ENCODE measurements around the gene MOB3B. TPM values are rescaled to one million over a fixed set of nuclear protein-coding genes. Genes with fewer than 3 reads are reported as not detected.

MOB3B gene
- total and polyA plus RNA-seq, 10 of the 15 experiments (the other 5 are each of a cell fraction or from before 2014, with no cell fraction given), result 0.44 to 2.7 (median 0.91) TPM

DNA sequence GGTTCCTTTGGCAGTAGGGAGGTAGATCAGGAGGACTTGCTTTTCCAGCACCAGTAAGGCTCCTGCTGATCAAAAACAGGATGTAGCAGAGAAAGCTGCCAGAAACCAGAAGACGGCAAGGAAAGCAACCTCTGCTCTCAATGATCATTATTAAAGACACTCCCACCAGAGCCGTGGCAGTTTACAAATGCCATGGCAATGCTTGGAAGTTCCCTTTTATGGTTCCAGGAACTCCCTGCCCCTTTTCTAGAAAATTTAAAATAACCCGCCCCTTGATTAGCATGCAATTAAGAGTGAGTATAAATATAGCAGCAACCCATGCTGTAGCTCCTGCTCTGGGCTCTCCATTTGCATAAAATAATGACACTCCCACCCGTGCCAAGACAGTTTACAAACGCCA lies 248.8 kb downstream of the MOB3B start (continued):
- TF ChIP-seq NR2C2 (IDR thresholded peaks at IDR 0.05; ENCODE audit: borderline replicate concordance, control insufficient read depth, insufficient read length, low read depth) (no peak), RCOR1 (conservative IDR thresholded peaks at IDR 0.05; ENCODE audit: low read depth, low read length) (no peak), ZBTB33 (IDR thresholded peaks at IDR 0.05) (no peak)

- H3K27ac ChIP-seq (ENCODE audit: control insufficient read depth, insufficient read depth), result no peak overlapping the region
- 36% methylated on average over 16 of the region's 16 CpGs for WGBS (ENCODE audit: insufficient coverage, insufficient replicate concordance, low lambda C conversion rate, missing lambda C conversion rate)
- no peak for ATAC-seq
- ChIA-PET POLR2A (no interaction called here), CTCF (interaction anchor here (0.9 to 1.9 kb wide), 6 partner anchors 7 to 249 kb away, joined by 3 to 10 read pairs (median 4); no protein-coding TSS in a partner anchor), SMC1A (ENCODE audit: uncharacterized antibody, unreplicated experiment) (interaction anchor here (0.9 to 1.5 kb wide), 2 partner anchors 11 to 248 kb away, joined by 3 to 6 read pairs; no protein-coding TSS in a partner anchor), RAD21 (ENCODE audit: unreplicated experiment) (no interaction called here)
- no peaks in the 10 kb centered on the region; a peak in 1 of 4 replicates for H3K27me3 ChIP-seq (replicated peaks in 1 of 2; ENCODE audit: control insufficient read depth in 2 of 2, insufficient read depth in 2 of 2, low read length in 1 of 2)
- no peak for DNase-seq (ENCODE audit: low read depth, low spot score)
- no peaks in the 10 kb centered on the region for H3K4me1 ChIP-seq (ENCODE audit: control insufficient read depth, insufficient read depth, low read length)
- H3K79me2 ChIP-seq (ENCODE audit: control insufficient read depth, insufficient read depth, low read length), result no peaks in the 10 kb centered on the region
- no peak overlapping the region for H3K4me2 ChIP-seq (ENCODE audit: control insufficient read depth, insufficient read depth)
- H3K9ac ChIP-seq (ENCODE audit: control insufficient read depth, insufficient read depth, low read length), result no peak overlapping the region
- in situ Hi-C loops (cut with MboI), result no loop called here
- H3K9me3 ChIP-seq (replicated peaks; ENCODE audit: control insufficient read depth, insufficient read depth, low read length), result no peaks in the 10 kb centered on the region
- H3K36me3 ChIP-seq (ENCODE audit: control insufficient read depth in 2 of 2, insufficient read depth in 2 of 2, low read length in 1 of 2), result no peaks in the 10 kb centered on the region
- no peak overlapping the region for H3K4me3 ChIP-seq
- no peak overlapping the region for H2AFZ ChIP-seq (ENCODE audit: control insufficient read depth, low read depth, low read length)
- no peaks in the 10 kb centered on the region for H4K20me1 ChIP-seq (ENCODE audit: control insufficient read depth, insufficient read depth)
- no TSS peak for BruUV-seq (replicated peaks)
- intact Hi-C loops (cut with micrococcal nuclease; ENCODE audit: unreplicated experiment), result no loop called here
- no peak for FAIRE-seq
- TF ChIP-seq, protein P1, sequence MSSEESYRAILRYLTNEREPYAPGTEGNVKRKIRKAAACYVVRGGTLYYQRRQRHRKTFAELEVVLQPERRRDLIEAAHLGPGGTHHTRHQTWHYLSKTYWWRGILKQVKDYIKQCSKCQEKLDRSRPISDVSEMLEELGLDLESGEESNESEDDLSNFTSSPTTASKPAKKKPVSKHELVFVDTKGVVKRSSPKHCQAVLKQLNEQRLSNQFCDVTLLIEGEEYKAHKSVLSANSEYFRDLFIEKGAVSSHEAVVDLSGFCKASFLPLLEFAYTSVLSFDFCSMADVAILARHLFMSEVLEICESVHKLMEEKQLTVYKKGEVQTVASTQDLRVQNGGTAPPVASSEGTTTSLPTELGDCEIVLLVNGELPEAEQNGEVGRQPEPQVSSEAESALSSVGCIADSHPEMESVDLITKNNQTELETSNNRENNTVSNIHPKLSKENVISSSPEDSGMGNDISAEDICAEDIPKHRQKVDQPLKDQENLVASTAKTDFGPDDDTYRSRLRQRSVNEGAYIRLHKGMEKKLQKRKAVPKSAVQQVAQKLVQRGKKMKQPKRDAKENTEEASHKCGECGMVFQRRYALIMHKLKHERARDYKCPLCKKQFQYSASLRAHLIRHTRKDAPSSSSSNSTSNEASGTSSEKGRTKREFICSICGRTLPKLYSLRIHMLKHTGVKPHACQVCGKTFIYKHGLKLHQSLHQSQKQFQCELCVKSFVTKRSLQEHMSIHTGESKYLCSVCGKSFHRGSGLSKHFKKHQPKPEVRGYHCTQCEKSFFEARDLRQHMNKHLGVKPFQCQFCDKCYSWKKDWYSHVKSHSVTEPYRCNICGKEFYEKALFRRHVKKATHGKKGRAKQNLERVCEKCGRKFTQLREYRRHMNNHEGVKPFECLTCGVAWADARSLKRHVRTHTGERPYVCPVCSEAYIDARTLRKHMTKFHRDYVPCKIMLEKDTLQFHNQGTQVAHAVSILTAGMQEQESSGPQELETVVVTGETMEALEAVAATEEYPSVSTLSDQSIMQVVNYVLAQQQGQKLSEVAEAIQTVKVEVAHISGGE (CRISPR knock-in tag; IDR thresholded peaks at IDR 0.05), result no peak
- no peak for TF ChIP-seq CBX5 (IDR thresholded peaks at IDR 0.05; ENCODE audit: low read depth)
- TF ChIP-seq, protein P2, sequence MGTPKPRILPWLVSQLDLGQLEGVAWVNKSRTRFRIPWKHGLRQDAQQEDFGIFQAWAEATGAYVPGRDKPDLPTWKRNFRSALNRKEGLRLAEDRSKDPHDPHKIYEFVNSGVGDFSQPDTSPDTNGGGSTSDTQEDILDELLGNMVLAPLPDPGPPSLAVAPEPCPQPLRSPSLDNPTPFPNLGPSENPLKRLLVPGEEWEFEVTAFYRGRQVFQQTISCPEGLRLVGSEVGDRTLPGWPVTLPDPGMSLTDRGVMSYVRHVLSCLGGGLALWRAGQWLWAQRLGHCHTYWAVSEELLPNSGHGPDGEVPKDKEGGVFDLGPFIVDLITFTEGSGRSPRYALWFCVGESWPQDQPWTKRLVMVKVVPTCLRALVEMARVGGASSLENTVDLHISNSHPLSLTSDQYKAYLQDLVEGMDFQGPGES (IDR thresholded peaks at IDR 0.05), result no peak
- TF ChIP-seq, protein P3, sequence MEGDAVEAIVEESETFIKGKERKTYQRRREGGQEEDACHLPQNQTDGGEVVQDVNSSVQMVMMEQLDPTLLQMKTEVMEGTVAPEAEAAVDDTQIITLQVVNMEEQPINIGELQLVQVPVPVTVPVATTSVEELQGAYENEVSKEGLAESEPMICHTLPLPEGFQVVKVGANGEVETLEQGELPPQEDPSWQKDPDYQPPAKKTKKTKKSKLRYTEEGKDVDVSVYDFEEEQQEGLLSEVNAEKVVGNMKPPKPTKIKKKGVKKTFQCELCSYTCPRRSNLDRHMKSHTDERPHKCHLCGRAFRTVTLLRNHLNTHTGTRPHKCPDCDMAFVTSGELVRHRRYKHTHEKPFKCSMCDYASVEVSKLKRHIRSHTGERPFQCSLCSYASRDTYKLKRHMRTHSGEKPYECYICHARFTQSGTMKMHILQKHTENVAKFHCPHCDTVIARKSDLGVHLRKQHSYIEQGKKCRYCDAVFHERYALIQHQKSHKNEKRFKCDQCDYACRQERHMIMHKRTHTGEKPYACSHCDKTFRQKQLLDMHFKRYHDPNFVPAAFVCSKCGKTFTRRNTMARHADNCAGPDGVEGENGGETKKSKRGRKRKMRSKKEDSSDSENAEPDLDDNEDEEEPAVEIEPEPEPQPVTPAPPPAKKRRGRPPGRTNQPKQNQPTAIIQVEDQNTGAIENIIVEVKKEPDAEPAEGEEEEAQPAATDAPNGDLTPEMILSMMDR (IDR thresholded peaks at IDR 0.05 in 2 of 3, conservative IDR thresholded peaks at IDR 0.05 in 1 of 3; ENCODE audit: control insufficient read depth in 2 of 3, extremely low read depth in 1 of 3, insufficient read depth in 1 of 3, low read depth in 3 of 3, low read length in 3 of 3), result no peak
Measured at GRCh38 chr9:27280249-27280648, 249.4 kb downstream of the MOB3B start.

Data from GM12878 (cell line).